IPS DF 19.7 (cell line): ENCODE results near the gene SLC6A15.

Experiments
- DNase-seq: peaks from one replicate; pipeline ENCODE4 v3.0.0-alpha.2; 2013; ENCODE audit warnings: low read depth, low spot score

SLC6A15 gene

DNA sequence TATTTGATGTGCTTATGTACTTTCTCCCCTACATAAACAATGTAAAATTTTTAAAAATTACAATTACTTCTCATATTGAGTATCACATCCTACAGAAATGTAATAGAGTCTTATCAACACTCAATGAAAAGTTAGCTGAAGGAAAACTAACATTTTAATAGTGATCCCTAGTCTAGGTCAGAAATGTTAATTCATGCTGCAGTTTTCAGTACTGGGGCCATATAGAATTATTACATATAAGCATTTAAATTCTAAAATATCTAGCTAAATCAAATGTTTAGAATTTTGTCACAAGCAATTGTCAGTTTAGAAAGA is 37.8 kb downstream of the SLC6A15 start:
- no peak for DNase-seq

- DNase-seq: no peak
Measured at GRCh38 chr12:84874125-84874824, 38.3 kb downstream of the SLC6A15 start.

- no peak for DNase-seq
Measured at GRCh38 chr12:84862186-84862585, 50.4 kb downstream of the SLC6A15 start.

GRCh38 chr12:84860718-84861117 is 51.9 kb downstream of the SLC6A15 start:
- DNase-seq: no peak

DNA sequence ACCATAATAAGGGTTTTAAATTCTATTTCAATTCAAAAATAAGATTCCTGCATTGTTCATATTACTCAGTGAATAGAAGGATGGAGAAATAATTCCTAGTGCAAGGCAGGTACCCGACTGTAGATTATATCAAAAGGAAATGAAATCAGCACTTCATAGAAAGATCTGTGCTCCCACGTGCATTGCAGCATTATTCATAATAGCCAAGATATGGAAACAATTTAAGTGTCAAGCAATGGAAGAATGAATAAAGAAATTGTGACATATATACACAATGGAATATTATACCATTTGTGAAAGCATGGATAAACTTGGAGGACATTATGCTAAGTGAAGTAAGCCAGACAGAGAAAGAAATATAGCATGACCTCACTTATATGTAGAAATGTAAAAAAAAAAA is 53.8 kb downstream of the SLC6A15 start:
- DNase-seq: no peak

DNA sequence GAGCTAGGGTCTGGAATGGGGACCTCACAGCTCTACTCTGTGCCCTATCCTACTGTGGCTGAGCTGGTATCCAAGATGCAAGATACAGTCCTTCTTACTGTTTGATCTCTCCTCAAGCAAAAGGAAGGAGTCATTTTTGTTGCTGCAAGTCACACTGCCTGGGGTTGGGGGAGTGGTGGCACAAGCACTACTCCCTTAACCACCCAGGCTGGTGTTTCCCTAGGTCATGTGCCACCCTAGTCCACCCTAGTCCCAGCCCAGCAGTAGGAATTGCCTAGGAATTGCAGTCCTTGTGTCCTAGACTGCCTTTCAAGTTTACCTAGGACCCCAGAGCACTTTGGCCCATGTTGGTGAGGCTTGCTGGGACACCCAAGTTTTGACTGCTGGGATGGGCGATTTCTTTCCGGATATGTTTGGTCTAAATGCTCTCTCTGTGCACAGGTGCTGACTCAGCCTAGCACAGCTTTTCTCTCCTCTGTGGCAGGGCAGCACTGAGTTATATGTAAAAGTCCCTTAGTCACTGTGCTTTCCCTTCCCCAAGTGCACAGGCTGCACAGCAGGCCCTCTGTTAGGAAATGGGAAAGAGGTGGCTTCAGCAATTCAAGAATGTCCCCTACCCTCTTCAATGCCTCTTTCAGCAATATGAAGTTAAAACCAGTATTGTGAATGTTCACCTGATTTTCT is 54.9 kb downstream of the SLC6A15 start:
- DNase-seq: no peak

- DNase-seq: no peak
Measured at GRCh38 chr12:84856156-84856900, 56.3 kb downstream of the SLC6A15 start.

DNA sequence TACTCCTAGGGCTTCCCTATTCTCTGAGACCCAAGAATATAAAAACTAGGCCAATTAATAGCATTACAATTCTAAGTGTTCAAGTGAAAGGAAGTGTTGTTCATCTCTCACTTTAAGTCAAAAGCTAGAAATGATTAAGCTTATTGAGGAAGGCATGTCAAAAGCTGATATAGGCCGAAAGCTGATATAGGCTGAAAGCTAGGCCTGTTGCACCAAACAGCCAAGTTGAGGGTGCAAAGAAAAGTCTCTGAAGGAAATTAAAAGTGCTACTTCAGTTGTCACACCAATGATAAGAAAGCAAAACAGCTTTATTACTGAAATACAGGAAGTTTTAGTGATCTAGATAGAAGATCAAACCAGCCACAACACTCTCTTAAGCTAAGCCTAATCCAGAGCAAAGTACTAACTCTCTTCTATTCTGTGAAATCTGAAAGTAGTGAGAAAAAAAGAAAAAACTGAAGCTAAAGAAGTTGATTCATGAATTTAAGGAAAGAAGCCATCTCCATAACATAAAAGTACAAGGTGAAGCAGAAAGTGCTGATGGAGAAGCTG is 68.9 kb downstream of the SLC6A15 start:
- no peak for DNase-seq

GRCh38 chr12:84842406-84843013 is 70.1 kb downstream of the SLC6A15 start:
- no peak for DNase-seq

DNA sequence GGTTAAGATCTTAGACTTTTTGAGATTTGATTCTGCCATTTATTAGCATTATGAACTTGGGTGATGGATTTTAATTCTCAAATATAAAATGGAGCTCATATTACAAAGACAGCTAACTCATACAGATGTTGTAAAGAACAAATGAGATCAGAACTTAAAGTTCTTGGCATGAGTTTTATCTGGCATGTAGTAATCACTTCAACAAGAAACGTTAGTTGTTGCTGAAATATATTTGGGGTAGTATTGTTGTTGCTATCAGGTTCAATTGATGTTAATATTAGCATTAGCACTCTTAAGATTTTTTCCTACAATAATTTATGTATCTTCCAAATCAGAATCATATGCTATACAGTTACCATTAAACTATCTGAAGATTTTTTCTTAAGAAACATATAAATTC is 71.0 kb downstream of the SLC6A15 start:
- DNase-seq: no peak

GRCh38 chr12:84840356-84840755 is 72.2 kb downstream of the SLC6A15 start:
- DNase-seq: no peak

DNA sequence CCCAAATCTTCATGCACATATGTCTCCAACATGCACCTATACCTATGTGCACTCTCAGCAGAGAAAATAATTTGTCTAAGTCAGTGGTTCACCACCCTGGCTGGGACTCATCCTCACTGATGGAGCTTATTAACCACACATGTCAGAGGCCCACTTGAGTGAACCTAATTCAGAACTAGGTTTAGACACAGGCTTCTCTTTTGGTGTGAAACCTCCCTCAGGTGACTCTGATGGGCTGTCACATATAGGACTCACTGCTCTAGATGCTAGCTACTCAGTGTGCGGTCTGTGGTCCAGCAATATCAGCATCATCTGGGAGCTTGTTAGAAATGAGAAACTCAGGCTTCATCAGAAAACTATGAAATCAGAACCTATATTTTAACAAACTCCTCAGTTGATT is 85.7 kb downstream of the SLC6A15 start:
- no peak for DNase-seq

GRCh38 chr12:84825149-84825548 is 87.5 kb downstream of the SLC6A15 start:
- no peak for DNase-seq

DNA sequence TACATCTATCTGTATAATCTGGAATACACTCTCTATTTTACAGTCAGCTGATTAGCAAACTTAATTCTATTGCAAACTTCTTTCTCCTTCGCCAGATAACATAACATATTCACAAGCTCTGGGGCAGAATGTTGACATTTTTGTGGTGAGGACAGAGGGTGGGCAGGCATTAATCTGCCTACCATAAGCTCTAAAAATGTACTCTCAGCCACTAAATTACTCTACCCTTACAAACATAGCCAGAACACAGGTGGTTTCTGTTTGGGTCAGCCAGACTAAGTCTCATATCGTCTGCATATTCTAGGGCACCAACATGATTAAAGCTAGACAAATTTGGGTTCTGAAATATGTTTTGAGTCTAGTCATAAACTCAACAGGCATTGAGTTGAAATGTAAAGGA is 90.1 kb downstream of the SLC6A15 start:
- no peak for DNase-seq

- DNase-seq: no peak
Measured at GRCh38 chr12:84816916-84817695, 95.5 kb downstream of the SLC6A15 start.

GRCh38 chr12:84814664-84815245 is 97.8 kb downstream of the SLC6A15 start:
- no peak for DNase-seq

GRCh38 chr12:84813780-84814663 is 98.6 kb downstream of the SLC6A15 start:
- DNase-seq: no peak

DNA sequence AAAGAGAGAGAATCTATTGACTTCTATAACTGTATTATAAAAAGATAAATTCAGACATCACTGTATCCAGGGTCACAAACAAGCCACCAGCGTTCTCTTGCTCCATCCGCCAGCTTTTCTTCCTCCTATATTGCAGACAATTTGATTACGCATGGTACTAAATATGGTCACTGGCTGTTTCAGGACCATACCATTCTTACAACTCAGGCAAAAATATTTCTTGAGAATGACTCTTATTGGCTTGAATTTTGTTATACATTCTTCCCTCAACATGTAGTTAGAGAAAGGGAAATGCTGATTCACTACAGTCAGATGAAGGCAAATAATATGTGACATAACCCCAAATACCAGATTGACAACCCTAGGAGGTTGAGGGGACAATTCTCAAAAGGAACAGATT is 101.3 kb downstream of the SLC6A15 start:
- DNase-seq: no peak

GRCh38 chr12:84810611-84811010 is 102.0 kb downstream of the SLC6A15 start:
- no peak for DNase-seq
